Activated CD8-positive, alpha-beta T cell treated with anti-CD3 and anti-CD28 coated beads, Interleukin-2, amount 10 ng/mL, durations not matched to agents 7 days and 5 days (primary cell): Measurements from ENCODE around the gene RPL14. TPM values are rescaled to one million over a fixed set of nuclear protein-coding genes. Genes with fewer than 3 reads are reported as not detected.

Source experiments
- ATAC-seq: fragments of 150-1000 bp; cut with Tn5 transposase; one replicate; pipeline ENCODE4 v1.10.0; 2021; ENCODE audit warnings: moderate library complexity
- CTCF ChIA-PET: fragments of 350-600 bp; sonication (Branson Sonifier 250); formaldehyde crosslinking; loops from one replicate; lab custom pipeline; 2021; ENCODE audit warnings: antibody characterized with exemption; lab: Charles Lee
- POLR2A ChIA-PET: fragments of 350-600 bp; sonication (Branson Sonifier 250); formaldehyde crosslinking; loops from one replicate; lab custom pipeline; 2021; ENCODE audit warnings: antibody characterized with exemption; lab: Charles Lee
- DNase-seq: peaks from one replicate; pipeline ENCODE4 v3.0.0-alpha.2; 2020
- H3K27ac Mint-ChIP-seq: one replicate; pipeline ENCODE4 v1.8.0; 2021; ENCODE audit warnings: mild to moderate bottlenecking, mixed read lengths
- H3K27me3 Mint-ChIP-seq: one replicate; pipeline ENCODE4 v1.8.0; 2021; ENCODE audit warnings: low read depth, mixed read lengths
- H3K36me3 Mint-ChIP-seq: one replicate; pipeline ENCODE4 v1.8.0; 2021; ENCODE audit warnings: low read depth, mixed read lengths
- H3K4me1 Mint-ChIP-seq: one replicate; pipeline ENCODE4 v1.8.0; 2021; ENCODE audit warnings: low read depth, mixed read lengths
- H3K4me3 Mint-ChIP-seq: one replicate; pipeline ENCODE4 v1.8.0; 2021; ENCODE audit warnings: mild to moderate bottlenecking, mixed read lengths
- H3K9me3 Mint-ChIP-seq: one replicate; pipeline ENCODE4 v1.8.0; 2022; ENCODE audit warnings: mixed read lengths; ENCODE audit not compliant: insufficient read depth
- total RNA-seq, 2 experiments: library from RNA; stranded (reverse); gene quantifications; one replicate each; pipeline ENCODE4 v1.2.3, GENCODE V29; 2021

Gene RPL14
- total RNA-seq, result 1,000 to 10,000 TPM; 1,835 to 1,964 TPM

GRCh38 chr3:40456940-40457823, at the start of gene RPL14:
TSS of gene RPL14 (plus strand) at chr3:40457339. CDS start at chr3:40457472, 133 bp downstream.
- peak within 1 kb of the TSS; percentile 94 for H3K27ac Mint-ChIP-seq
- ChIA-PET CTCF (interaction anchor here (0.9 to 1.4 kb wide), 2 partner anchors 21 to 69 kb away, joined by 3 read pairs; no protein-coding TSS in a partner anchor), POLR2A (interaction anchor here (0.7 to 2.1 kb wide), 13 partner anchors 13 to 742 kb away, joined by 3 to 17 read pairs (median 4); partner anchors contain the start of genes CTNNB1, ZNF619, ZNF620 and ZNF621)
- H3K4me3 Mint-ChIP-seq, result peak within 1 kb of the TSS; percentile 82
- peak; percentile 97 for DNase-seq
- H3K27me3 Mint-ChIP-seq, result no peaks in the 10 kb centered on the region
- H3K9me3 Mint-ChIP-seq, result no peaks in the 10 kb centered on the region
- ATAC-seq, result peak; percentile 76
- peaks cover 36% of the 10 kb centered on the region for H3K36me3 Mint-ChIP-seq
- H3K4me1 Mint-ChIP-seq, result peaks cover 67% of the 10 kb centered on the region

GRCh38 chr3:40407611-40408010, 49.5 kb upstream of the RPL14 start:
- ChIA-PET CTCF (no interaction called here), POLR2A (no interaction called here)
- Mint-ChIP-seq H3K9me3 (no peaks in the 10 kb centered on the region), H3K27me3 (peaks cover 3% of the 10 kb centered on the region), H3K36me3 (no peaks in the 10 kb centered on the region), H3K4me3 (no peak overlapping the region), H3K4me1 (no peaks in the 10 kb centered on the region), H3K27ac (no peak overlapping the region)
- DNase-seq (no peak), ATAC-seq (no peak)

GRCh38 chr3:40414270-40414669, 42.9 kb upstream of the RPL14 start:
- no peak for ATAC-seq
- Mint-ChIP-seq H3K4me1 (no peaks in the 10 kb centered on the region), H3K27me3 (peaks cover 22% of the 10 kb centered on the region), H3K27ac (no peak overlapping the region), H3K4me3 (no peak overlapping the region), H3K36me3 (no peaks in the 10 kb centered on the region), H3K9me3 (no peaks in the 10 kb centered on the region)
- CTCF ChIA-PET, result no interaction called here
- POLR2A ChIA-PET, result interaction anchor here (0.6 kb wide), 1 partner anchor 797 kb away, joined by 3 read pairs; no protein-coding TSS in a partner anchor
- DNase-seq, result no peak

GRCh38 chr3:40417845-40418543, 39.1 kb upstream of the RPL14 start:
- ChIA-PET CTCF (no interaction called here), POLR2A (no interaction called here)
- no peak for ATAC-seq
- peaks cover 19% of the 10 kb centered on the region for H3K27me3 Mint-ChIP-seq
- no peaks in the 10 kb centered on the region for H3K9me3 Mint-ChIP-seq
- H3K4me3 Mint-ChIP-seq, result no peak overlapping the region
- no peak for DNase-seq
- H3K36me3 Mint-ChIP-seq, result no peaks in the 10 kb centered on the region
- peaks cover 1% of the 10 kb centered on the region for H3K4me1 Mint-ChIP-seq
- H3K27ac Mint-ChIP-seq, result no peak overlapping the region

- ChIA-PET CTCF (no interaction called here), POLR2A (no interaction called here)
- H3K9me3 Mint-ChIP-seq, result no peaks in the 10 kb centered on the region
- no peak overlapping the region for H3K27ac Mint-ChIP-seq
- H3K36me3 Mint-ChIP-seq, result no peaks in the 10 kb centered on the region
- DNase-seq (no peak), ATAC-seq (no peak)
- no peaks in the 10 kb centered on the region for H3K27me3 Mint-ChIP-seq
- H3K4me3 Mint-ChIP-seq, result no peak overlapping the region
- H3K4me1 Mint-ChIP-seq, result peaks cover 4% of the 10 kb centered on the region
Measured at GRCh38 chr3:40422861-40423260, 34.3 kb upstream of the RPL14 start.

- peaks cover 4% of the 10 kb centered on the region for H3K4me1 Mint-ChIP-seq
- no peaks in the 10 kb centered on the region for H3K9me3 Mint-ChIP-seq
- no peak overlapping the region for H3K27ac Mint-ChIP-seq
- peaks cover 2% of the 10 kb centered on the region for H3K27me3 Mint-ChIP-seq
- POLR2A ChIA-PET, result no interaction called here
- no peaks in the 10 kb centered on the region for H3K36me3 Mint-ChIP-seq
- no peak for DNase-seq
- CTCF ChIA-PET, result no interaction called here
- no peak overlapping the region for H3K4me3 Mint-ChIP-seq
- ATAC-seq, result no peak
Measured at GRCh38 chr3:40427045-40427669, 30.0 kb upstream of the RPL14 start.

GRCh38 chr3:40432793-40433192, 24.3 kb upstream of the RPL14 start:
- peaks cover 2% of the 10 kb centered on the region for H3K27me3 Mint-ChIP-seq
- DNase-seq (no peak), ATAC-seq (no peak)
- H3K4me3 Mint-ChIP-seq, result no peak overlapping the region
- H3K36me3 Mint-ChIP-seq, result no peaks in the 10 kb centered on the region
- no peaks in the 10 kb centered on the region for H3K4me1 Mint-ChIP-seq
- POLR2A ChIA-PET, result no interaction called here
- no peaks in the 10 kb centered on the region for H3K9me3 Mint-ChIP-seq
- no peak overlapping the region for H3K27ac Mint-ChIP-seq
- CTCF ChIA-PET, result no interaction called here

GRCh38 chr3:40437889-40438288, 19.2 kb upstream of the RPL14 start:
- Mint-ChIP-seq H3K36me3 (no peaks in the 10 kb centered on the region), H3K9me3 (no peaks in the 10 kb centered on the region), H3K4me1 (no peaks in the 10 kb centered on the region), H3K27ac (no peak overlapping the region), H3K4me3 (no peak overlapping the region), H3K27me3 (no peaks in the 10 kb centered on the region)
- ChIA-PET CTCF (no interaction called here), POLR2A (no interaction called here)
- ATAC-seq (no peak), DNase-seq (no peak)

GRCh38 chr3:40445062-40445461, 12.1 kb upstream of the RPL14 start:
- ChIA-PET POLR2A (no interaction called here), CTCF (no interaction called here)
- no peak overlapping the region for H3K27ac Mint-ChIP-seq
- H3K4me1 Mint-ChIP-seq, result no peaks in the 10 kb centered on the region
- no peak for DNase-seq
- no peak for ATAC-seq
- H3K36me3 Mint-ChIP-seq, result no peaks in the 10 kb centered on the region
- H3K27me3 Mint-ChIP-seq, result no peaks in the 10 kb centered on the region
- H3K4me3 Mint-ChIP-seq, result no peak overlapping the region
- no peaks in the 10 kb centered on the region for H3K9me3 Mint-ChIP-seq

- ChIA-PET CTCF (no interaction called here), POLR2A (no interaction called here)
- H3K27ac Mint-ChIP-seq, result no peak overlapping the region
- no peaks in the 10 kb centered on the region for H3K9me3 Mint-ChIP-seq
- H3K36me3 Mint-ChIP-seq, result no peaks in the 10 kb centered on the region
- H3K4me1 Mint-ChIP-seq, result no peaks in the 10 kb centered on the region
- H3K27me3 Mint-ChIP-seq, result no peaks in the 10 kb centered on the region
- H3K4me3 Mint-ChIP-seq, result no peak overlapping the region
- DNase-seq, result no peak
- no peak for ATAC-seq
Measured at GRCh38 chr3:40445880-40446279, 11.3 kb upstream of the RPL14 start.

- H3K36me3 Mint-ChIP-seq, result no peaks in the 10 kb centered on the region
- CTCF ChIA-PET, result no interaction called here
- DNase-seq, result no peak
- POLR2A ChIA-PET, result no interaction called here
- no peak overlapping the region for H3K4me3 Mint-ChIP-seq
- no peak overlapping the region for H3K27ac Mint-ChIP-seq
- no peaks in the 10 kb centered on the region for H3K9me3 Mint-ChIP-seq
- no peak for ATAC-seq
- H3K4me1 Mint-ChIP-seq, result peaks cover 33% of the 10 kb centered on the region
- H3K27me3 Mint-ChIP-seq, result no peaks in the 10 kb centered on the region
Measured at GRCh38 chr3:40450438-40450837, 6.7 kb upstream of the RPL14 start.
